ENCODE data around the gene EBF4. TPM values are rescaled to one million over a fixed set of nuclear protein-coding genes. Genes with fewer than 3 reads are reported as not detected.

The EBF4 gene
- total RNA-seq, 1 experiment from 2014 or later, result 11.4 TPM

GRCh38 chr20:2746636-2747265 is 54.2 kb downstream of the EBF4 start:
- Histone ChIP-seq H3K79me2 (ENCODE audit: insufficient read depth, low read length) (no peaks in the 10 kb centered on the region), H3K4me2 (ENCODE audit: low read length) (no peak overlapping the region), H3K9me3 (ENCODE audit: control insufficient read depth in 1 of 2, insufficient read depth in 1 of 2, low read depth in 1 of 2, low read length in 2 of 2) (no peaks in the 10 kb centered on the region), H3K27me3 (ENCODE audit: insufficient read depth, low read length) (no peaks in the 10 kb centered on the region), H3K4me3 (replicated peaks in 1 of 2; ENCODE audit: low read depth in 1 of 2, low read length in 2 of 2) (no peak overlapping the region), H3K9ac (ENCODE audit: low read length) (no peak overlapping the region), H3K4me1 (ENCODE audit: control insufficient read depth in 1 of 2, insufficient read depth in 2 of 2, low read length in 2 of 2) (peaks cover 0 to 11% of the 10 kb centered on the region in 2 experiments; a peak in 2 of 4 replicates), H3K27ac (ENCODE audit: low read depth, low read length) (no peak overlapping the region), H4K20me1 (ENCODE audit: insufficient read depth) (no peaks in the 10 kb centered on the region), H2AFZ (ENCODE audit: low read depth, low read length, poor library complexity, severe bottlenecking) (no peak overlapping the region), H3K36me3 (ENCODE audit: control insufficient read depth in 1 of 2, insufficient read depth in 2 of 2, low read length in 2 of 2) (no peaks in the 10 kb centered on the region), H3K9me2 (ENCODE audit: insufficient read depth) (no peaks in the 10 kb centered on the region)
- intact Hi-C loops (cut with micrococcal nuclease), result no loop called here
- TF ChIP-seq, protein P1, sequence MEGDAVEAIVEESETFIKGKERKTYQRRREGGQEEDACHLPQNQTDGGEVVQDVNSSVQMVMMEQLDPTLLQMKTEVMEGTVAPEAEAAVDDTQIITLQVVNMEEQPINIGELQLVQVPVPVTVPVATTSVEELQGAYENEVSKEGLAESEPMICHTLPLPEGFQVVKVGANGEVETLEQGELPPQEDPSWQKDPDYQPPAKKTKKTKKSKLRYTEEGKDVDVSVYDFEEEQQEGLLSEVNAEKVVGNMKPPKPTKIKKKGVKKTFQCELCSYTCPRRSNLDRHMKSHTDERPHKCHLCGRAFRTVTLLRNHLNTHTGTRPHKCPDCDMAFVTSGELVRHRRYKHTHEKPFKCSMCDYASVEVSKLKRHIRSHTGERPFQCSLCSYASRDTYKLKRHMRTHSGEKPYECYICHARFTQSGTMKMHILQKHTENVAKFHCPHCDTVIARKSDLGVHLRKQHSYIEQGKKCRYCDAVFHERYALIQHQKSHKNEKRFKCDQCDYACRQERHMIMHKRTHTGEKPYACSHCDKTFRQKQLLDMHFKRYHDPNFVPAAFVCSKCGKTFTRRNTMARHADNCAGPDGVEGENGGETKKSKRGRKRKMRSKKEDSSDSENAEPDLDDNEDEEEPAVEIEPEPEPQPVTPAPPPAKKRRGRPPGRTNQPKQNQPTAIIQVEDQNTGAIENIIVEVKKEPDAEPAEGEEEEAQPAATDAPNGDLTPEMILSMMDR (IDR thresholded peaks at IDR 0.05 in 2 of 3, conservative IDR thresholded peaks at IDR 0.05 in 1 of 3; ENCODE audit: borderline replicate concordance in 1 of 3, insufficient read depth in 1 of 3, low read depth in 2 of 3, low read length in 2 of 3), result no peak
- TF ChIP-seq JUND (IDR thresholded peaks at IDR 0.05), result no peak
- TF ChIP-seq SRF (IDR thresholded peaks at IDR 0.05; ENCODE audit: low read depth), result no peak
- TF ChIP-seq CEBPB (IDR thresholded peaks at IDR 0.05; ENCODE audit: low read depth), result no peak
- ChIA-PET RAD21 (ENCODE audit: low non-redundant PET in 1 of 2, low total read pairs in 2 of 2, uncharacterized antibody in 2 of 2, unreplicated experiment in 2 of 2) (no interaction called here), POLR2A (no interaction called here), CTCF (no interaction called here)
- DNase-seq (ENCODE audit: low read depth, low spot score) (no peak), ATAC-seq (no peak)
- no TSS peak for BruUV-seq (replicated peaks)

DNA sequence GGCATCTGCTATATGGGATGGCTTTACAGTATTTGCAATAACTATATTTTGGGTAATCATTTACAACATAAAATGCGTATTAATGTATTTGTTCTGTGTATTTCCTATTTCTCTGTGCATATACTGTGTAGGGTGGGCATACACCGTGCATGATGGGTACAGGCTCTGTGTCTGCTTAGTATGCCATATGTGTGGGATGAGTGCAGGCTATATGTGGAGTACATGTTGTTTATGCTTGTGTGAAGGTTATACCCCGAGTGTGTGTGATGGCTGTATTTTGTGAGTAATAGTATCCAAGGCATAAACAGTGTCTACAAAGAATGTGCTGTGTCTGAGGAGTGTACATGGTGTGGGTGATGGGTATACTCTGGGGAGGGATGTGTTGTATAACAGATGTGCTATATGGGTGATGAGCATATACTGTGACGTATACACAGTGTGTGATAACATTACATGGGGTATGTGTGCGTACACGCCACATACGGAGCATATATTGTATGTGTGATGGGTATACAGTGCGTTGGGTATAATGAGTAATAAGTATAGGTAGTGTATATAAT is 55.2 kb downstream of the EBF4 start:
- ChIA-PET POLR2A (no interaction called here), CTCF (no interaction called here), RAD21 (ENCODE audit: low non-redundant PET in 1 of 2, low total read pairs in 2 of 2, uncharacterized antibody in 2 of 2, unreplicated experiment in 2 of 2) (no interaction called here)
- H3K27ac ChIP-seq (ENCODE audit: low read depth, low read length), result no peak overlapping the region
- TF ChIP-seq, protein P2, sequence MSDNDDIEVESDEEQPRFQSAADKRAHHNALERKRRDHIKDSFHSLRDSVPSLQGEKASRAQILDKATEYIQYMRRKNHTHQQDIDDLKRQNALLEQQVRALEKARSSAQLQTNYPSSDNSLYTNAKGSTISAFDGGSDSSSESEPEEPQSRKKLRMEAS (IDR thresholded peaks at IDR 0.05), result no peak
- TF ChIP-seq POLR2A (IDR thresholded peaks at IDR 0.05; ENCODE audit: borderline replicate concordance, extremely low read depth, insufficient read depth, insufficient read length) (no peak), YY1 (IDR thresholded peaks at IDR 0.05; ENCODE audit: extremely low read depth, insufficient replicate concordance, low read depth, low read length) (no peak), SP1 (IDR thresholded peaks at IDR 0.05; ENCODE audit: low read depth) (no peak), RAD21 (IDR thresholded peaks at IDR 0.05; ENCODE audit: low read depth) (no peak), SRF (IDR thresholded peaks at IDR 0.05; ENCODE audit: low read depth) (no peak), ATF3 (IDR thresholded peaks at IDR 0.05) (no peak), POLR2AphosphoS5 (IDR thresholded peaks at IDR 0.05; ENCODE audit: low read depth, low read length) (no peak), EZH2 (IDR thresholded peaks at IDR 0.05) (no peak), EZH2phosphoT487 (IDR thresholded peaks at IDR 0.05; ENCODE audit: borderline replicate concordance) (no peak), EGR1 (IDR thresholded peaks at IDR 0.05; ENCODE audit: low read depth) (no peak), CEBPB (IDR thresholded peaks at IDR 0.05; ENCODE audit: low read depth) (no peak)
- TF ChIP-seq, protein P3, sequence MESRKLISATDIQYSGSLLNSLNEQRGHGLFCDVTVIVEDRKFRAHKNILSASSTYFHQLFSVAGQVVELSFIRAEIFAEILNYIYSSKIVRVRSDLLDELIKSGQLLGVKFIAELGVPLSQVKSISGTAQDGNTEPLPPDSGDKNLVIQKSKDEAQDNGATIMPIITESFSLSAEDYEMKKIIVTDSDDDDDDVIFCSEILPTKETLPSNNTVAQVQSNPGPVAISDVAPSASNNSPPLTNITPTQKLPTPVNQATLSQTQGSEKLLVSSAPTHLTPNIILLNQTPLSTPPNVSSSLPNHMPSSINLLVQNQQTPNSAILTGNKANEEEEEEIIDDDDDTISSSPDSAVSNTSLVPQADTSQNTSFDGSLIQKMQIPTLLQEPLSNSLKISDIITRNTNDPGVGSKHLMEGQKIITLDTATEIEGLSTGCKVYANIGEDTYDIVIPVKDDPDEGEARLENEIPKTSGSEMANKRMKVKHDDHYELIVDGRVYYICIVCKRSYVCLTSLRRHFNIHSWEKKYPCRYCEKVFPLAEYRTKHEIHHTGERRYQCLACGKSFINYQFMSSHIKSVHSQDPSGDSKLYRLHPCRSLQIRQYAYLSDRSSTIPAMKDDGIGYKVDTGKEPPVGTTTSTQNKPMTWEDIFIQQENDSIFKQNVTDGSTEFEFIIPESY (IDR thresholded peaks at IDR 0.05; ENCODE audit: extremely low read depth, insufficient replicate concordance, low read length), result no peak
- H3K4me1 ChIP-seq (ENCODE audit: control insufficient read depth in 1 of 2, insufficient read depth in 2 of 2, low read length in 2 of 2), result peaks cover 0 to 18% of the 10 kb centered on the region in 2 experiments; a peak in 2 of 4 replicates
- H3K36me3 ChIP-seq (ENCODE audit: control insufficient read depth in 1 of 2, insufficient read depth in 2 of 2, low read length in 2 of 2), result no peaks in the 10 kb centered on the region
- DNase-seq (ENCODE audit: low read depth, low spot score), result no peak
- no peaks in the 10 kb centered on the region for H3K9me2 ChIP-seq (ENCODE audit: insufficient read depth)
- H3K79me2 ChIP-seq (ENCODE audit: insufficient read depth, low read length), result no peaks in the 10 kb centered on the region
- no peak for ATAC-seq
- intact Hi-C loops (cut with micrococcal nuclease), result no loop called here
- no TSS peak for BruUV-seq (replicated peaks)
- no peak overlapping the region for H3K4me3 ChIP-seq (replicated peaks in 1 of 2; ENCODE audit: low read depth in 1 of 2, low read length in 2 of 2)
- H4K20me1 ChIP-seq (ENCODE audit: insufficient read depth), result no peaks in the 10 kb centered on the region
- no peak overlapping the region for H3K4me2 ChIP-seq (ENCODE audit: low read length)
- no peak overlapping the region for H2AFZ ChIP-seq (ENCODE audit: low read depth, low read length, poor library complexity, severe bottlenecking)
- no peak overlapping the region for H3K9ac ChIP-seq (ENCODE audit: low read length)
- no peaks in the 10 kb centered on the region for H3K9me3 ChIP-seq (ENCODE audit: control insufficient read depth in 1 of 2, insufficient read depth in 1 of 2, low read depth in 1 of 2, low read length in 2 of 2)
- H3K27me3 ChIP-seq (ENCODE audit: insufficient read depth, low read length), result no peaks in the 10 kb centered on the region
